ENCODE measurements around the gene NOCT. TPM values are rescaled to one million over a fixed set of nuclear protein-coding genes. Genes with fewer than 3 reads are reported as not detected.
A peak's percentile ranks its signal among the peaks of the same experiment; 100 is the strongest.
"Not testable (repeated sequence)": the region's sequence is repeated elsewhere in the genome, so short reads cannot be mapped to it uniquely, and the experiment has no call there.

Gene NOCT
- polyA plus RNA-seq, 1 donor = 3.7 TPM

- DNase-seq (ENCODE audit: low read depth) = no peak
Measured at GRCh38 chr4:139009702-139010101, 5.9 kb upstream of the NOCT start.

- DNase-seq (ENCODE audit: low read depth) = no peak
Measured at GRCh38 chr4:139011225-139011950, 4.2 kb upstream of the NOCT start.

- peak; percentile 26 for DNase-seq (ENCODE audit: low read depth)
Measured at GRCh38 chr4:139014371-139015268, 961 bp upstream of the NOCT start.

- peak; percentile 4 for DNase-seq (ENCODE audit: low read depth)
Measured at GRCh38 chr4:139015948-139016471, 429 bp downstream of the NOCT start.

- no peak for DNase-seq (ENCODE audit: low read depth)
Measured at GRCh38 chr4:139017861-139018260, 2.3 kb downstream of the NOCT start.

- DNase-seq (ENCODE audit: low read depth) = no peak
Measured at GRCh38 chr4:139018501-139018900, 2.9 kb downstream of the NOCT start.

GRCh38 chr4:139018971-139019758 is 3.6 kb downstream of the NOCT start:
- DNase-seq (ENCODE audit: low read depth) = no peak

GRCh38 chr4:139020384-139020783 is 4.8 kb downstream of the NOCT start:
- DNase-seq (ENCODE audit: low read depth) = no peak

GRCh38 chr4:139021071-139021470 is 5.5 kb downstream of the NOCT start:
- DNase-seq (ENCODE audit: low read depth) = not testable (repeated sequence)

GRCh38 chr4:139022835-139023234 is 7.3 kb downstream of the NOCT start:
- DNase-seq (ENCODE audit: low read depth) = no peak

- no peak for DNase-seq (ENCODE audit: low read depth)
Measured at GRCh38 chr4:139024686-139025085, 9.1 kb downstream of the NOCT start.

GRCh38 chr4:139025841-139026240 is 10.3 kb downstream of the NOCT start:
- no peak for DNase-seq (ENCODE audit: low read depth)

GRCh38 chr4:139027776-139028175 is 12.2 kb downstream of the NOCT start:
- DNase-seq (ENCODE audit: low read depth) = no peak

- no peak for DNase-seq (ENCODE audit: low read depth)
Measured at GRCh38 chr4:139028191-139028661, 12.6 kb downstream of the NOCT start.

GRCh38 chr4:139029866-139030363 is 14.3 kb downstream of the NOCT start:
- not testable (repeated sequence) for DNase-seq (ENCODE audit: low read depth)

GRCh38 chr4:139030614-139031235 is 15.1 kb downstream of the NOCT start:
- DNase-seq (ENCODE audit: low read depth) = peak; percentile 71

- no peak for DNase-seq (ENCODE audit: low read depth)
Measured at GRCh38 chr4:139035650-139036049, 20.1 kb downstream of the NOCT start.

- DNase-seq (ENCODE audit: low read depth) = no peak
Measured at GRCh38 chr4:139036885-139037284, 21.3 kb downstream of the NOCT start.

GRCh38 chr4:139038874-139039443 is 23.4 kb downstream of the NOCT start:
- no peak for DNase-seq (ENCODE audit: low read depth)

GRCh38 chr4:139042981-139043460 is 27.4 kb downstream of the NOCT start:
- peak; percentile 29 for DNase-seq (ENCODE audit: low read depth)
